ENCODE measurements around the gene THOC6. TPM values are rescaled to one million over a fixed set of nuclear protein-coding genes. Genes with fewer than 3 reads are reported as not detected.

The THOC6 gene
- polyA plus RNA-seq, 1 experiment: 20.5 TPM

DNA sequence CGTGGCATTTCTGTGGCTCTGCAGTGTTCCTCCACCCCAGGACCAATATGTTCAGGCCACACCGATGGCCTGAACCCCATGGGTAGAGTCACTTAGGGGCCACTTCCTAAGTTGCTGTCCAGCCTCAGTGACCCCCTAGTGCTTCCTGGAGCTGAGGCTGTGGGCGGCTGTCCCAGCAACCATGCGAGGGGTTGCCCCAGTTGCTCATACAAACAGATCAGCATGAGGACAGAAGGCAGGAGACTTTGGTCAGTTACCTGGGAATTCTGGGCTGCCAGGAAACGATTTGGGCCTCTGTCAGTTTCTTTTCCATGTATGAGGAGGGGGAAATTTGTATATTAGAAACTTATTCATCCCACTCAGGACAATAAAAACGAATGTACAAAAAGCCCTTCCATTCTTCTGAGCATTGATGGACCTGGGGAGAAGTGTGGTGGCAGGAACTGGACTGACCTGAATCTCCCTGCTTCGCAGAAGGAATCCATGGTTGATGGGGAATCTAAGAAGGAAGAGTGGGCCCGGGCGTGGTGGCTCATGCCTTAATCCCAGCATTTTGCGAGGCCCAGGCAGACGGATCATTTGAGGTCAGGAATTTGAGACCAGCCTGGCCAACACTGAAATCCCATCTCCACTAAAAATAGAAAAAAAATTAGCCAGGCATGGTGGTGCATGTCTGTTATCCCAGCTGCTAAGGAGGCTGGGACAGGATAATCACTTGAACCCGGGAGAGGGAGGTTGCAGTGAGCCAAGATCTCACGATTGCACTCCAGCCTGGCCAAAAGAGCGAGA, 36.7 kb downstream of the THOC6 start:
- POLR2A ChIA-PET: no interaction called here

DNA sequence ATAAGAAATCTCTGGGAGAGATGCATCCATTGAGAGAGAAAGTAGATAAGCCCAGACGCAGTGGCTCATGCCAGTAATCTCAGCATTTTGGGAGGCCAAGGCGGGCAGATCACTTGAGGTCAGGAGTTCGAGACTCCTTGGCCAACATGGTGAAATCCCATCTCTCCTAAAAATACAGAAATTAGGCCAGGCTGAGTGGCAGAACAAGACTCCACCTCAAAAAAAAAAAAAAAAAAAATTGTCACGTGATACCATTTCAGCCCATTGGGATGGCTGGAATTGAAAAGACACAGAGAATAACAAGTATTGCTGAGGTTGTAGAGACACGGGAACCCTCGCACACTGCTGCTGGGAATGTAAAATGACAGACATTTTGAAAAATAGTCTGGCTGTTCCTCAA, 38.7 kb downstream of the THOC6 start:
- Histone ChIP-seq H3K4me3 (ENCODE audit: low read depth, low read length) (no peak overlapping the region), H3K27me3 (ENCODE audit: control insufficient read depth, insufficient read depth, low read length) (no peaks in the 10 kb centered on the region), H3K36me3 (ENCODE audit: control insufficient read depth, insufficient read depth, low read length) (no peaks in the 10 kb centered on the region)
- DNase-seq (ENCODE audit: low read depth): no peak
- ChIA-PET CTCF (interaction anchor here (3.0 kb wide), 1 partner anchor 67 kb away, joined by 12 read pairs; no protein-coding TSS in a partner anchor), POLR2A (no interaction called here)
- TF ChIP-seq, protein P1, sequence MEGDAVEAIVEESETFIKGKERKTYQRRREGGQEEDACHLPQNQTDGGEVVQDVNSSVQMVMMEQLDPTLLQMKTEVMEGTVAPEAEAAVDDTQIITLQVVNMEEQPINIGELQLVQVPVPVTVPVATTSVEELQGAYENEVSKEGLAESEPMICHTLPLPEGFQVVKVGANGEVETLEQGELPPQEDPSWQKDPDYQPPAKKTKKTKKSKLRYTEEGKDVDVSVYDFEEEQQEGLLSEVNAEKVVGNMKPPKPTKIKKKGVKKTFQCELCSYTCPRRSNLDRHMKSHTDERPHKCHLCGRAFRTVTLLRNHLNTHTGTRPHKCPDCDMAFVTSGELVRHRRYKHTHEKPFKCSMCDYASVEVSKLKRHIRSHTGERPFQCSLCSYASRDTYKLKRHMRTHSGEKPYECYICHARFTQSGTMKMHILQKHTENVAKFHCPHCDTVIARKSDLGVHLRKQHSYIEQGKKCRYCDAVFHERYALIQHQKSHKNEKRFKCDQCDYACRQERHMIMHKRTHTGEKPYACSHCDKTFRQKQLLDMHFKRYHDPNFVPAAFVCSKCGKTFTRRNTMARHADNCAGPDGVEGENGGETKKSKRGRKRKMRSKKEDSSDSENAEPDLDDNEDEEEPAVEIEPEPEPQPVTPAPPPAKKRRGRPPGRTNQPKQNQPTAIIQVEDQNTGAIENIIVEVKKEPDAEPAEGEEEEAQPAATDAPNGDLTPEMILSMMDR (IDR thresholded peaks at IDR 0.05; ENCODE audit: insufficient read depth, low read depth, low read length): no peak

More for the DNA sequence above, 36.7 kb downstream of the THOC6 start:
- no peaks in the 10 kb centered on the region for H3K36me3 ChIP-seq (ENCODE audit: control insufficient read depth, insufficient read depth, low read length)
- H3K27me3 ChIP-seq (ENCODE audit: control insufficient read depth, insufficient read depth, low read length): no peaks in the 10 kb centered on the region
- CTCF ChIA-PET: interaction anchor here (1.1 to 3.1 kb wide), 10 partner anchors 11 to 109 kb away, joined by 3 to 56 read pairs (median 8); no protein-coding TSS in a partner anchor
- no peak for DNase-seq (ENCODE audit: low read depth)
- TF ChIP-seq, protein P1 (IDR thresholded peaks at IDR 0.05; ENCODE audit: insufficient read depth, low read depth, low read length): no peak
- H3K4me3 ChIP-seq (ENCODE audit: low read depth, low read length): no peak overlapping the region

DNA sequence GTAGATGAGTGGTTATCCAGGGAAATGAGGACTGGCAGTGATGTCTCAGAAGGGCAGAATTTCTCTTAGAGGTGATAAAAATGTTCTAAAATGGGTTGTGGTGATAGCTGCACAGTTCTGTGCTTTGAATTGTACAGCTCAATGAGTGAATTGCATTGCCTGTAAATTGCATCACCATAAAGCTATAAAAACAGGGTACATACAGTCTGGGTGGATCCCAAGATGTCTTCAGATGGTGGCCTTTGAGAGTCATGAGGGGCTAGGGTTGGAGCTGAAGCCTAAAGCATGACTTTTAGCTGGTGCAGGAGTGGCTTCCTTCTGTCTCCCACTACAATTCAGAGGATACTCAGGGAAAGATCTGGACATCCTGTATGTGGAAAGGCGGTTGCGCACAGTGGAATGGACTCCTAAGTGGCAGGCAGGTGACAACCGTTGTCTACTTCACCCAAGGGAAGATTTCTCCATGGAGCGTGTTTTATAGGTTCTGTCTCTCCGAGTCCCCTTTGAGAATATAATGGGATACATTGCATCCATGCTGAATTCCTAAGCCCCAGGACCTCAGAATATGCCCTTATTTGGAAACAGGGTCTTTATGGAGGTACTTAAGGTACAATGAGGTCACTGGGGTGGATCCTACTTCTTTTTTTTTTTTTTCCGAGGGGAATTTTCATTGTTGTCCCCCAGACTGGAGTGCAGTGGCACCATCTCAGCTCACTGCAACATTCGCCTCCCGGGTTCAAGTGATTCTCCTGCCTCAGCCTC, 40.0 kb downstream of the THOC6 start:
- H3K27me3 ChIP-seq (ENCODE audit: control insufficient read depth, insufficient read depth, low read length): no peaks in the 10 kb centered on the region
- no peak for DNase-seq (ENCODE audit: low read depth)
- H3K36me3 ChIP-seq (ENCODE audit: control insufficient read depth, insufficient read depth, low read length): no peaks in the 10 kb centered on the region
- TF ChIP-seq, protein P1 (IDR thresholded peaks at IDR 0.05; ENCODE audit: insufficient read depth, low read depth, low read length): no peak
- no peak overlapping the region for H3K4me3 ChIP-seq (ENCODE audit: low read depth, low read length)
- ChIA-PET CTCF (interaction anchor here (1.0 to 3.0 kb wide), 2 partner anchors 65 to 66 kb away, joined by 4 to 12 read pairs; no protein-coding TSS in a partner anchor), POLR2A (no interaction called here)

DNA sequence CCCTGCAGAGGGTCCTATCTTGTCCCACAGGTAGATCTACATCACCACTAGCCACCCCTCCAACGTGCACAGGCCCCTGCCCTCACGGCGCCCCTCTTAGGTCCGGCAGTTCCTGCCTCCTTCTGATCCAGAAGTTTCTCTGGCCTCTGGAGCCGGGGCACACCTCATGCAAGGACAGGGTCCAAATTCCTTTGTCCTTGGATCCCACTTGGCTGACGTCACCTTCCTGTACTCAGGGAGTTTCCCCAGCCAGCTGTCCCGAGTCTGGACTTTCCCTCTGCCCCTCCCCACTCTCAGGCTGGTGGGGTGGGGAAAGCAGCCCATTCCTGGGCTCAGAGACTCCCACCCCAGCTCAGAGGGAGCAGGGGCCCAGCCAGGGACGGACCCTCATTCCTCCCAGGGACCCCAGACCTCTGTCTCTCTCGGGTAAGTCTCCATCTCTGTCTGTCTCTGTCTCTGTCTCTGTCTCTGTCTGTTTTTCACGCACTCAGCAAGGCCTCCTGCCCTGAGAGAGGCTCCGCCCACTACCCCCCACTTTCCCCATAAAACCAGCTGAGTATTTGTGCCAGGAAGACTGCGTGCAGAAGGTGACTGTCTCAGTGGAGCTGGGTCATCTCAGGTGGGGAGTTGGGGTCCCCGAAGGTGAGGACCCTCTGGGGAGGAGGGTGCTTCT, 41.4 kb downstream of the THOC6 start, which contains the start of gene IL32:
IL32 (plus strand) TSS at position 572 of the 673 bp plus-strand sequence. CDS start 172 bp downstream, outside the sequence.
- no peak within 1 kb of the TSS for H3K4me3 ChIP-seq (ENCODE audit: low read depth, low read length)
- CTCF ChIA-PET: interaction anchor here (3.0 kb wide), 1 partner anchor 65 kb away, joined by 12 read pairs; no protein-coding TSS in a partner anchor
- POLR2A ChIA-PET: no interaction called here
- TF ChIP-seq, protein P1 (IDR thresholded peaks at IDR 0.05; ENCODE audit: insufficient read depth, low read depth, low read length): no peak
- no peaks in the 10 kb centered on the region for H3K27me3 ChIP-seq (ENCODE audit: control insufficient read depth, insufficient read depth, low read length)
- no peaks in the 10 kb centered on the region for H3K36me3 ChIP-seq (ENCODE audit: control insufficient read depth, insufficient read depth, low read length)
- peak; percentile 9 for DNase-seq (ENCODE audit: low read depth)

Measured in BJ (cell line).